IPS-NIHi7 (cell line): ENCODE measurements around the gene CMAS.
"Not testable (repeated sequence)": the region's sequence is repeated elsewhere in the genome, so short reads cannot be mapped to it uniquely, and the experiment has no call there.

Source experiments
- DNase-seq: peaks from one replicate; pipeline ENCODE4 v3.0.0; 2012; ENCODE audit warnings: mixed read lengths; ENCODE audit errors: extremely low spot score

The CMAS gene

DNA sequence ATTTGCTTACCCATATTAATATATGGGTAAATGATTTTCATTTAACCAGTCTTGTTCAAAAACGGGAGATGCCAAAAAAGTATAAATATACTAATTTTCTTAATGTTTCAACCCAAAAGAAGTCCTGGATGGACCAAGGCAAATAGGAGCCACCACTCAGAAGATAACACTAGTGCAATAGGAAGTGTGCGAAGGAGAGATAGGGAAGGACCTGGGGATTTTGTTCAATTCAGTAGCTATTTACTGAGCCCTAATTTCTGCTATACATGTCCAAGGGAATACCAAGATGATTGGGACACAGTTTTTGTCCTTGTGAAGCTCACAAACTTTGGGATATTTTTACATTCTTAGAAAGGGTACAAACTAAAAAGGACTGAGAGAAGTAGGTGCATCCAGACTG is 1.5 kb downstream of the CMAS start:
- no peak for DNase-seq

DNA sequence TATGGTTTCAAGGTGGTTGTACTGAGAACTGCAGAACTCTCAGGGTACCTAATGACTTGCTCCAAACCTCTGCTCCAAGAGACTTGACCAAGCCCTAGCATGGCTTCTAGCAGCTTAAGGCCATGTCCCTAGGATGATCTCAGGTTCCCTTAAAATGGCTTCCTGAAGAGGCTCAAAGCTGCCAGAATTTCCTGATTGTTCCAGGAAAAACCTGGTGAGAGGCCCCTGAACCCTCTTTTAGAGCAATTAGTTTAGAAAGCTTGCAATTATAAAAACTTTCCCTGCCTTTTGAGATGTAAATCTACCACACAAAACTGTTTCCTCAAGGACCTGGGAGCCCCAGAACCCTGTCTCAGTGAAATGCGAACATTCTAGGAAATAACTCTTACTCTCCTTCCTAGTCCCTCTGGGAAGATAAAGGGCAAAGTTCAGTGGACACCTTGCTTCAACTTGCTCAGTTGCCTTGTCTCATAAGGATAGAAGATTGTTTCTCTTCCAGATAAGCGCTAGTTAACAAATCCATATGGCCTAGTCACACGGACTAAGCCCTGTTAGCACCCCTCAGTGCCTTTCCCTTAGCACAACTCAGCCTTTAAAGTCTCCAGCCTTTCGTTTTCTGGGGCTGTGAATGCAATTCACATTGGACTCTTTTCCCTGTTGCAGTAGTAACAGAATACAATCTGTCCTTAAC is 2.5 kb downstream of the CMAS start:
- no peak for DNase-seq

DNA sequence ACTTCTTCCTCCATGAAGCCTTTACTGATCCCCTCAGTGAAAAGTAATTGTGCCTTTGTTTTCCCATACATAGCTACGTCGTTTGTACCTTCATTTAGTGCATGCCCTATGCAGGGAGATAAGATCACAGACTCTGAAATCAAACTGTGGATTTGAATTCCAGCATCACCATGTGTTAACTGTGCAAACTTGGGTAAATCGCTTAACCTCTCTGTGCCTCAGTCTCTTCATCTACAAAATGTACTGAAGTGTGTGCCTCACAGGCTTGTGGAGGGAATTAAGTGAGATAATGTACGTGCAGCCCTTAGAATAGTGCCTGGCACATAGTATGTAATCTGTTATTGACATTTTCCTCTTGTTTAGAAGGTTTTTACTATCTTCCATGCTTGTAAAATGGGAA is 4.1 kb downstream of the CMAS start:
- DNase-seq: no peak

DNA sequence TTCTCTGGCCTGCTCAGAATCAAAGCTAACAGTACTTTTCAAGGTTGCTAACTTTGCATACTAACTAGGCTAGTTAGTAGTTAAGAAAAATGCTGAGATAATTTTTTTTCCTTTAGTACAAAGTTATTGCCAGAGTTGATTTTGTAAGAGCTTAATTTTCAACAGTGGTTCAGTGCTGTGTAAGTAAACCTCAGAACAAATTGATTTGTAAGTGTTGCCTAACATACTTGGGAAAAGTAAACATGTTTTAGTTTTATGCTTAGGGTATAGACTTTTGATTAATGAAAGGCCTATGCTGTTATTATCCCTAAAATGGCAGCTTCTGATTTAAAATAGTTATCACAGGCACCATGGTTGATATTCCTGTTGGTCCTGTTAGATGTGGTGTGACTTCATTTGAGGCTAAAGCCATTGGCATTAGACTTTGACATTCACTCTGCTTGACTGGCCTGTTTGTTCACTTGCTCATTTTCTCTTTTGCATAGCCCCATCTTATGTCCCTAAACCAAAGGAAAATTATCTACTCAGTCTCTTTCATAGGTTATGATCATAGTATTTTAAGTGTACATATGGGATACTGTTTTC is 5.2 kb downstream of the CMAS start:
- no peak for DNase-seq

DNA sequence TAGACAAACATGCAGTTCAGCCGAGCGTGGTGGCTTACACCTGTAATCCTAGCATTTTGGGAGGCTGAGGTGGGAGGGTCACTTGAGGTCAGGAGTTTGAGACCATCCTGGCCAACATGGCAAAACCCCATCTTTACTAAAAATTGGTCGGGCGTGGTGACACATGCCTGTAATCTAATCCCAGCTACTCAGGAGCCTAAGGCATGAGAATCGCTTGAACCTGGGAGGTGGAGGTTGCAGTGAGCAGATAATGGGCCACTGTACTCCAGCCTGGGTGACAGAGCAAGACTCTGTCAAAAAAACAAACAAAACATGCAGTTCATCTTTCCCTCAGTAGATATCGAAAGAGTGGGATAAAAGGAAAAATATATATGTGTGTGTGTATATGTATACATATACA is 7.0 kb downstream of the CMAS start:
- DNase-seq: not testable (repeated sequence)

DNA sequence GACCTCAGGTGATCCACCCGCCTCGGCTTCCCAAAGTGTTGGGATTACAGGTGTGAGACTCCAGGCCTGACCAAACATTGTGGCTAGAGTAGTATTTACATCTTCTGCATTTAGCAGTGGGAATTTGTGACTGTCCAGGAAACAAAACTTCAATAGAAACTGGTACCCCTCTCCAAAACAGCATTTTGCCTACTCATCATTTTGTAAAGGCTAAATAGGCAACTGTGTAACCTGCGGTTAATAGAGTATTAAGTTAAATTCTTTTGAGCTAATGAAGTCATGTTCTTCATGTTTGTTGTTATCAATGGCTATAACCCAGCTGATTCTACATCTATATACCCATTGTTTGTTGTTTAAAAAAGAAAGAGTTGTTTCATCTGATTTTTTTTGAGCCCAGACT is 8.1 kb downstream of the CMAS start:
- no peak for DNase-seq

DNA sequence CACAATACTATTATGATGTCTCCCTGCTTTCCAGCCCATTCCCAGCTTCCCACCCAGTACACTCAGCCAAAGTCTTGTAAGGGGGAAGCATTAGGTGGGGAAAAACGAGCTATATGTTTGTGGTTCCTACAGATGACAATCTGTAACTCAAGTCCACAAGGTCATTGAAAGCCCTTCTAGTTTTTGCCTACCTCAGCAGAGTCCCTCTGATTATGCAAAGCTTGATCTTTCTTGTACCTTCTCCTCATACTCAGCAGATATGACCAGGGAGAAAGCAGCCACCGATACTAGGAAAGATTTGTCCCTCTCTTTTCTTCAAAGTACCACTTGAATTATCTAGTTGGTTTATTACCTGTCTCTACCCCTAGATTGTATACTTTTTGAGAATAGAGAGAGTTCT is 10.6 kb downstream of the CMAS start:
- DNase-seq: no peak

DNA sequence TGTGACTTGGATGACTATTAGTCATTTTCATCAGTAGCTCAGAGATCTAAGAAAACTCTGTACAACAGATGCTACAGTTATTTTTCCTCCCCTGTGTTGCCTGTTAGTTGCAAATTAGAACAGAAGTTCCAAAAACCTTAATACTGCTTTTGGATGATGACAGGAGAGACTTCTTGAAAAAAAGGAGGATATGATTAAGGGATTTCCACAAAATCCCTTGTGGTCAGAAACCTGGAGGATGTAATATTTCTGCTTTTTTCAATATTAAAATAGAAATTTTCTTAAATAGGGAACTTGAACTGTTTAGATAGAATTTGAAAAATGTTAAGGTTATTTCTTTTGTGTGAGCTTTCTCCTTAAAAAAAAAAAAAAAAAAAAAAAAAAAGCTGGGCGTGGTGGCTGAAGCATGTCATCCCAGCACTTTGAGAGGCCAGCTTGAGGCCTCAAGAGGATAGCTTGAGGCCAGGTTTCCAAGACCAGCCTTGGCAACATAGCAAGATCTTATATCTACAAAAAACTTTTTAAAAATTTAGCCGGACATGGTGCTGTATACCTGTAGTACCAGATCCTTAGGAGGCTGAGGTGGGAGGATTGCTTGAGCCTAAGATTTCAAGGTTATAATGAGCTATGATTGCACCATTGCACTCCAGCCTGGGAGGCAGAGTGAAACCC is 14.1 kb downstream of the CMAS start:
- no peak for DNase-seq

DNA sequence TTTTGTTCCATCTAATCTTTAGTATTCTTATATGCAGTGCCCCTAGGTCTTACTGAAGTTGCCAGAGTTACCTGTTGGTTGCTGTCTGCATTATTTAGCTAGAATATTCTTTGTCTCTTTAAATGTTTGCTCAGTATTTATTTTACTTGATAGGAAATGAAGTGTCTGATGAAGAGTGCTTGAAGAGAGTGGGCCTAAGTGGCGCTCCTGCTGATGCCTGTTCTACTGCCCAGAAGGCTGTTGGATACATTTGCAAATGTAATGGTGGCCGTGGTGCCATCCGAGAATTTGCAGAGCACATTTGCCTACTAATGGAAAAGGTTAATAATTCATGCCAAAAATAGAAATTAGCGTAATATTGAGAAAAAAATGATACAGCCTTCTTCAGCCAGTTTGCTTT is 18.9 kb downstream of the CMAS start:
- DNase-seq: no peak

DNA sequence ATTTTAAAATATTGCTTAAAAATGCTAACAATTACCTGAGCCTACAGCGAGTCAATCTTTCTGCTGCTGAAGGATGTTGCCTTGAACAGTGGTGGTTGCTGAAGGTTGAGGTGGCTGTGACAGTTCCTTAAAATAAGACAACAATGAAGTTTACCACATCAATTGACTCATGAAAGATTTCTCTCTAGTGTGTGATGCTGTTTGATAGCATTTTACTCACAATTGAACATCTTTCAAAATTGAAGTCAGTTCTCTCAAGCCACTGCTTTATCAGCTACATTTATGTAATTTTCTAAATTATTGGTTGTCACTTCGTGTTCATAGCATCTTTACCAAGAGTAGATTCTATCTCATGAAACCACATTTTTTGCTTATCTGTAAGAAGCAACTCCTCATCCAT is 20.3 kb downstream of the CMAS start:
- no peak for DNase-seq

DNA sequence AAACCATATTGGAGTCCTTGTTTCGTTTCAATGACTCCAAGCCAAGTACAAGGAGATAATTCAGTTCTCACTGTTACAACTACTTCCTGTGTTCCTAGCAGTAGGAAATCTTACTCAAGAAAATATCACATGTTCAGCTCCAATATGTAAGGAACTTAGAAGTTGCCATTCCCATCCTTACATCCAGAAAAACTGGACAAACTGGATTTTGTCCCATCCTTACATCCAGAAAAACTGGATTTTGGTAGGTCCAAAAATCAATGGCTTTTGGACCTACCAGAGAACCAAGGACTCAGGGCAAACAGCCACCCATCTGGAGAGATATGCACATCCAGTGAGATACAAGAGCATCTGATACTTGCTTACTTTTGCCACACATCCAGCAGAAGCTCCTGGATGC is 23.8 kb downstream of the CMAS start:
- DNase-seq: no peak

DNA sequence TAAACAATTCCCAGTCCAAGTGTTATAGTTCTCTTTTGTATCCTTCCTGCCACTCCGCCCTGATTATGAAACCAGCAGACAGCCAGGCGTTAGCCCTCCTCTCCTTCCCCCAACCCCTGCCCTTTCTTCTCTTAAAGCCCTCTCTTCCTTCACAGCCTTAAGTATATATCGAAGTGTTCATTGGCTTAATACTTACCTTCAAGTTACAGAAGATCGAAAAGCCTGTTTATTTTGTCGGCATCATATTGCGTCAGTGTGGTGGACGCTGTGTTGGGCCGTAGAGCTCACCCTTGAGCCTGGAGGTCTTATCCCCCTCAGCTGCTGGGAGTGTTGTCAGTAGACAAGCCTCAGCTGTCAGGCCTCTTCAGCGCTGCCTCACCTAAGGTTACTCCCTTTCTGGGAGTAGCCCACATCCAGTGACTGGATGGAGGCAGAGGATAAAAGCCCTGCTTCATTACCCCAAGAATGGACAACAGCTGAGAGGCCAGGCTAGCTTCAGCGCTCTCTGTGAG is 36.2 kb downstream of the CMAS start:
- DNase-seq: no peak

DNA sequence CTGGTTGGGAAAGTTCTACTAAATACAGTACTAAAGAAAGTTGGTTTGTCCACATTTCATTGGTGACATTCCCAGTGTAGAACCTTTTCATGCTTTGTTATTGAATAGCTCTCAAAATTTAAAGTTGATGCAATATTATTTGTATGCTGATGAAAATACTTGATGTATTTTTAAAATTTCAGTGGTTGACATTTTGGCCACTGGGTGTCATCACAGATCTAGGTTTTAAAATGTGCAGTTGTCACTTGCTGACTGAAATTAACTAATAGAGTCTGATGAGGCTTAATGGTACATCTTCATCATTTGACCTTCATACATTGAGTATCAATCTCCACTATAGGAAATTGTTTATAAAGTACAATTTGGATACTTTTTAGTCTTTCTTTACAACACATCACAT is 37.1 kb downstream of the CMAS start:
- no peak for DNase-seq

DNA sequence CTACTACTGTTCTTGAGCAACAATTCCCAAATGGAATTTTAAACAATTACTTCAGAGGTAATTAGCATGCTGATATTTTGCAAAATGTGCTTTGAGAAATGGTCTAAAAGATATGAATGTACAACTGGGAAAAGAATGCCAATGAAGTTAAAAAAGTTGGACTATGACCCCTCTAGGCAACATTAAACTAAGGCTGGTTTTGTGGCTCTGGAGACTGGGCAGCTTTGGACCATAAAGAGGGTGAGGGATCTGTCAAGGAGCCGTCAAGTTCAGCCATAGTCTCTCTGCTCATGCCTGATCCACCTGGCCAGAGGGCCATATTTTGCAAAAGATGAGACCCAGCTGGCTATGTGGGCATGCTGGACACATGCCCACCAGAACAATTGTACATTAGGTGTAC is 38.8 kb downstream of the CMAS start:
- DNase-seq: no peak

DNA sequence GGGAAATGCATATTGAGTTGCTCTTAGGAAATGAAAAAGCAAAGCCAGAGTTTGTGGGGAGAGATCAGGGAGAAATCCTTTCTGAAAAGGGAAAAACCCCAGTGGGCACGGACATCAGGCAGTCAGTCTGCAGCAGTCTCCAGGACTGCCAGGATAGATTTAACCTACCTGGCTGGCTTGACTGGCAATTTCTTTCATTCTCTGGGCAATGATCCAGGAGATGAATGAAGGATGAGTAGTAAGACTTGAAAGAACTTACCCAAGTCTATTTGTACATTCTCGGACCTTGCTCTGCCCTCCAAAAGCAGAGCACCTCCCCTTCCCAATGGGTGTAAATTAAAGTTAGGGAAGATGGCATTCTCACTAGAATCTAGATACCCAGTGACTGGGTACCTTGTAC is 42.9 kb downstream of the CMAS start:
- no peak for DNase-seq

DNA sequence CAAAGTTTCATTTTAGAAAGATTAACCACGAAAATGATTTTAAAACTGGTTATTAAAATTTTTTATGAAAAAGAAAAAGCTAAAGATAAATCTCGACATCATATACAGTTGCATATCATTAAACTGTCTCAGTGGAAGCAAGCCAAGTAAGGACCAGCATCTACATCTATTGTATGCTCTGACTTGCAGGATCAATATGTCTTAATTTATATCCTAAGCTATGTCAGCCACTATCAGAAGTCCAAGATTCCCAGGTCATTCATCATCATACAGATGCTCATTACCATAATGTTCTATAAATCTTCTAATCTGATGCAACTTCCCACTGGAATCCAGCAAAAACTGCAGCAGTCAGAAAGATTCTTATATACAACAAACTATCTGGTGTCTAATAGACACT is 43.5 kb downstream of the CMAS start:
- DNase-seq: no peak

DNA sequence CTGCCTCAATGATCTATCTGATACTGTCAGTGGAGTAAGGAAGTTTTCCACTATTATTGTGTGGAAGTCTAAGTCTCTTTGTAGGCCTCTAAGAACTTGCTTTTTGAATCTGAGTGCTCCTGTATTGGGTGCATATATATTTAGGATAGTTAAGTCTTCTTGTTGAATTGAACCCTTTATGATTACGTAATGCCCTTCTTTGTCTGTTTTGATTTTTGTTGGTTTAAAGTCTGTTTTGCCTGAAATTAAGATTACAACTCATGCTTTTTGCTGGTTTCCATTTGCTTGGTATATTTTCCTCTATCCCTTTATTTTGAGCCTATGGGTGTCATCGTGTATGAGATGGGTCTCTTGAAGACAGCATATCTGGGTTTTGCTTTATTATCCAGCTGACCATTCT is 53.0 kb downstream of the CMAS start:
- not testable (repeated sequence) for DNase-seq

DNA sequence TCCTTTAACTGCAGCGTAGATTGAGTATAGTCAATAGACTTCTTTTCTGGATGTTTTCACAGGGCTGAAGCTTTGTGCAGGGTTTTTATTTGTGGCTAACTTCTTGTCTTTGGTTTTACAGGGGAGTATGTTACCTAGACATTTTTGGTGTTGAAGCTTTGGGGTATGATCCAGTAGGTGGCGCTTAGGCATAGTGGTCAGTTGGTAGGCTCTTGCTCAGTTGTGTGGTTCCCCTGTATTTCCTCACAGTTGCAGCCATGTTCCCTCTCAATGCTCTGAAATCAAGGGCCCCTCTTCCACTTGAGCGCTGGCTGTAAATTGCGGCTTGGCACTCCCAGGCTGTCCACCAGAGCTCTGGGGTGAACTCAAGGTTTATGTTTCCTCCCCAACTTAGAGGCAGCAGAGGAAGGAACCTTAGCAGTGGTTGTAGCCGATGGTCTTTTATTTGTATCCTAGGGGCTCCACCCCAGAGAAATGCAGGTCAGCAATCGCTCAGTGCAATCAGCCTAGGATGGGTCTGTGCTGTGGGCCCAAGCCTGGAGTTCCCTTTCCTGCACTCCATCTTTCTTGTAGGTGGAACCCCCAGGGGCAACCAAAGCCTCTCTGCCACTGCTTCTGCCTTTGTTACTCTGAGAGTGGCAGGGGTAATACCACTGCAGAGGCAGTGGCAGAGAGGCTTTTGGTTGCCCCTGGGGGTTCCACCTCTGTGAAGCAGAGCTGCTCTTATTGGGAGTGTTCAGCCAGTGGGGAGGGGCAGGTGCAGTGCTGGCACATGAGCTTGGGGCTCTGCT is 55.1 kb downstream of the CMAS start:
- peak; percentile 47 for DNase-seq

DNA sequence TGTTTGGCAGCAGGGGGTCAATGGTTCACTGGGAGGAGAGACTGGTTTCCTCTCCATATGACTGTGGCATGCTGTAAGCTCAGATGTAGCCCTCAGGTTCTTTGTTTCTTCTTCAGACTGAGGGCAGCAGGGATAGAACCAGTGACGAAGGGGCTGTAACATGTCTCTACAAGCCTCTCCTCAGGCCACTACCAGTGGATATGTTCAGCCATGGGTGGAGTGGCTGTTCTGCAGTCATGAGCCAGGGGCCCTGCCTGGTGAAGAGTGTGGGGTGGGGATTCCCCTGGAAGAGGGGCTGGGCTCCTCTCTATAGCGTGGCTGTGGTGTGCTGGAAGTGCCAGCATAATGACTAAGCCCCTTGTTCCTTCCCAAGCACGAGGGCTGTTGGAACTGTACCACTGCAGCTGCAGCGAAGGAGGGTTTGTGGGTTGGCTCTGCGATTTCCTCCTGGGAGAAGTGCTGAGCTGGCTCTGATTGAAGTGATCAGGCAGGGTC is 55.8 kb downstream of the CMAS start:
- DNase-seq: no peak

DNA sequence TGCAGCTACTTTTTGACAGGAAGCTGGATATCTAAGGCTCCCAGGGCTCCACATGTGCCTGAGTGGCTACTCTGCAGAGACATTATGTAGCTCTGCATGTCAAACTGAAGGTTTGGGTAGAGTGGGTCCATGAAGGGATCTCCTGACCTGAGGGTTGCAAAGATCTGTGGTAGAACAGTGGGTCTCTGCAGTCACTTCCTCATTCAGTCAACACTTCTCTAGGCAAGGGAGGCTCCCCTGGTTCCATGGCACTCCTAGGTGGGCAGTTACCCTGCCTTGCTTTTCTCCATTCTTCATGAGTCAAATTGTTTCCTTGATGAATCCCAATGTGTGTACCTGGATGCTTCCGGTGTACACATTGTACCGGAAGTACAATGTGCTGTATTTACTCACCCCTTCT is 57.4 kb downstream of the CMAS start:
- DNase-seq: no peak

DNA sequence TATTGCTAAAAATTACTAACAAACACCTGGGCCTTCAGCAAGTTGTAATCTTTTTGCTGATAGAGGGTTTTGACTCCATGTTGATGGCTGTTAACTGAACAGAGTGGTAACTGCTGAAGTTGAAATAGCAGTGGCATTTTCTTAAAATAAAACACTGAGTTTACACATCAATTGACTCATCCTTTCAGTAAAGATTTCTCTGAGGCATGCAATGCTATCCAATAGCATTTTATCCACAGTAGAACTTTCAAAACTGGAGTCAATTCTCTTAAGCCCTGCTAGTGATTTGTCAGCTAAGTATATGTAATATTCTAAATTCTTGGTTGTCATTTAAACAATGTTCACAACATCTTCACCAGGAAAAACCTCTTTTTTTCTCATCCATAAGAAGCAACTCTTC is 59.5 kb downstream of the CMAS start:
- DNase-seq: no peak

DNA sequence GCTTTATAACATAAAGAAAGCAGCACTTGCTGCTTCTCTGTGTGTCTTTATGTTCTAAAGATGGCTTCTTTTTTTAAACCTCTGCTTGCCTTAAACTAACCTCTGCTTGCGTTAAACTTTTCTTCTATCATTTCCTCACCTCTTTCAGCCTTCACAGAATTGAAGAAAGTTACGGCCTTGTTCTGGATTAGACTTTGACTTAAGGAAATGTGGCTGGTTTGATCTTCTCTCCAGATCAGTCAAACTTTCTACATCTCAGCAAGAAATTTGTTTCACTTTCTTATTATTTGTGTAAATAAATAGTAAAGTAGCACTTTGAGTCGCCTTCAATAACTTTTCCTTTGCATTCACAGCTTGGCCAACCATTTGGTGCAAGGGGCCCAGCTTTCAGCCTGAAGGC is 64.2 kb downstream of the CMAS start:
- no peak for DNase-seq
